Measurements from ENCODE around the gene PSMD11.

GRCh38 chr17:32440722-32441121, 3.6 kb upstream of the PSMD11 start:
- TF ChIP-seq POLR2AphosphoS5 (IDR thresholded peaks at IDR 0.05; ENCODE audit: insufficient read depth, low read depth, low read length) = no peak
- TF ChIP-seq, protein P1, sequence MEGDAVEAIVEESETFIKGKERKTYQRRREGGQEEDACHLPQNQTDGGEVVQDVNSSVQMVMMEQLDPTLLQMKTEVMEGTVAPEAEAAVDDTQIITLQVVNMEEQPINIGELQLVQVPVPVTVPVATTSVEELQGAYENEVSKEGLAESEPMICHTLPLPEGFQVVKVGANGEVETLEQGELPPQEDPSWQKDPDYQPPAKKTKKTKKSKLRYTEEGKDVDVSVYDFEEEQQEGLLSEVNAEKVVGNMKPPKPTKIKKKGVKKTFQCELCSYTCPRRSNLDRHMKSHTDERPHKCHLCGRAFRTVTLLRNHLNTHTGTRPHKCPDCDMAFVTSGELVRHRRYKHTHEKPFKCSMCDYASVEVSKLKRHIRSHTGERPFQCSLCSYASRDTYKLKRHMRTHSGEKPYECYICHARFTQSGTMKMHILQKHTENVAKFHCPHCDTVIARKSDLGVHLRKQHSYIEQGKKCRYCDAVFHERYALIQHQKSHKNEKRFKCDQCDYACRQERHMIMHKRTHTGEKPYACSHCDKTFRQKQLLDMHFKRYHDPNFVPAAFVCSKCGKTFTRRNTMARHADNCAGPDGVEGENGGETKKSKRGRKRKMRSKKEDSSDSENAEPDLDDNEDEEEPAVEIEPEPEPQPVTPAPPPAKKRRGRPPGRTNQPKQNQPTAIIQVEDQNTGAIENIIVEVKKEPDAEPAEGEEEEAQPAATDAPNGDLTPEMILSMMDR (IDR thresholded peaks at IDR 0.05; ENCODE audit: extremely low read depth in 1 of 2, insufficient read depth in 1 of 2, low read depth in 1 of 2, low read length in 2 of 2) = no peak
- TF ChIP-seq POLR2A (IDR thresholded peaks at IDR 0.05; ENCODE audit: low read depth, low read length) = no peak
- no peak for TF ChIP-seq EZH2 (IDR thresholded peaks at IDR 0.05; ENCODE audit: borderline replicate concordance, low read depth, low read length, severe bottlenecking)
- TF ChIP-seq GATA2 (IDR thresholded peaks at IDR 0.05; ENCODE audit: insufficient read depth, insufficient read length, low read depth, low read length) = no peak
- TF ChIP-seq JUN (IDR thresholded peaks at IDR 0.05; ENCODE audit: borderline replicate concordance, insufficient read depth, insufficient read length, low read depth) = no peak
